ENCODE results near the gene MECP2.
"Not testable (repeated sequence)": the region's sequence is repeated elsewhere in the genome, so short reads cannot be mapped to it uniquely, and the experiment has no call there.

MECP2 gene

GRCh38 chrX:153993079-153993478 lies 104.4 kb downstream of the MECP2 start:
- DNase-seq (ENCODE audit: low spot score) = no peak

DNA sequence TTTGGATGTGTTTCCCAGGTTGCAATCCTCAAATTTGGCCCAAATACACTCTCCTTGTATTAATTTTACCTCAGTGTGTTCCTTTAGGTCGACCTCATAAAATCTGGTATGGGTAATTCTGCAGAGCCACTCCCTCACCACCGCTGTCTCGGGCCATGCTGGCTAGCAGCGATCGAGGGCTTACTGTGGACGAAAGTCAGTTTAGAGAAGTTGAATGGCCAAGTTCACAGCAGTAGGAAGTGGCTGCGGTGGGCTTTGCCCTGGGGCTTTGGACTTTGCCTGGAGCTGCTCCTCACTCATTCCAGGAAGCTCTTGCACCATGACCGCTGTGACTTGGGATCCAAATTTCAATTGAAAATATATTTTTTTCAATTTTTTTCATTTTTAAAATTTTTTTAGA lies 105.3 kb downstream of the MECP2 start:
- DNase-seq (ENCODE audit: low spot score) = no peak

- no peak for DNase-seq (ENCODE audit: low spot score)
These were observed 106.4 kb downstream of the MECP2 start for GRCh38 chrX:153991013-153991580.

GRCh38 chrX:153989973-153990655 lies 107.4 kb downstream of the MECP2 start:
- no peak for DNase-seq (ENCODE audit: low spot score)

DNA sequence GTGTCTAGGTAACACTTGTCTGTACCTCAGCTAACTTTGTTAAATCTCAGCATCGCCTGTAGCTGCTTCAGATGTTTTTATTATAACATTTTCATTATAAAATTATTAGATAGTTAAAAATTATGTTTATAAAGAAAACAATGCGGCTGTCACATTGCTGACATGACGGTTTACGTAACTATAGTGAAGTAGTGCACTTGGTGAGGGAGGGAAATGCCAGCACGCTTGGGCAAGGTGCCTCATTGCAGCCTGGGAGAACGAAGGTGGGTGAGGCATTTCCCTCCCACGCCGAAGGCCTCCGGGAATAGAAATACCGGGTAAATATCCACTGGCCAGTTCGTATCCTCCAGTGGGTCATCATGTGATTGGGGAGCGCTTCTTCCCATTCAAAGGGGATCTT lies 109.0 kb downstream of the MECP2 start:
- DNase-seq (ENCODE audit: low spot score) = no peak

GRCh38 chrX:153984351-153985178 lies 113.0 kb downstream of the MECP2 start:
- DNase-seq (ENCODE audit: low spot score) = no peak

GRCh38 chrX:153983321-153983801 lies 114.2 kb downstream of the MECP2 start:
- DNase-seq (ENCODE audit: low spot score) = no peak

DNA sequence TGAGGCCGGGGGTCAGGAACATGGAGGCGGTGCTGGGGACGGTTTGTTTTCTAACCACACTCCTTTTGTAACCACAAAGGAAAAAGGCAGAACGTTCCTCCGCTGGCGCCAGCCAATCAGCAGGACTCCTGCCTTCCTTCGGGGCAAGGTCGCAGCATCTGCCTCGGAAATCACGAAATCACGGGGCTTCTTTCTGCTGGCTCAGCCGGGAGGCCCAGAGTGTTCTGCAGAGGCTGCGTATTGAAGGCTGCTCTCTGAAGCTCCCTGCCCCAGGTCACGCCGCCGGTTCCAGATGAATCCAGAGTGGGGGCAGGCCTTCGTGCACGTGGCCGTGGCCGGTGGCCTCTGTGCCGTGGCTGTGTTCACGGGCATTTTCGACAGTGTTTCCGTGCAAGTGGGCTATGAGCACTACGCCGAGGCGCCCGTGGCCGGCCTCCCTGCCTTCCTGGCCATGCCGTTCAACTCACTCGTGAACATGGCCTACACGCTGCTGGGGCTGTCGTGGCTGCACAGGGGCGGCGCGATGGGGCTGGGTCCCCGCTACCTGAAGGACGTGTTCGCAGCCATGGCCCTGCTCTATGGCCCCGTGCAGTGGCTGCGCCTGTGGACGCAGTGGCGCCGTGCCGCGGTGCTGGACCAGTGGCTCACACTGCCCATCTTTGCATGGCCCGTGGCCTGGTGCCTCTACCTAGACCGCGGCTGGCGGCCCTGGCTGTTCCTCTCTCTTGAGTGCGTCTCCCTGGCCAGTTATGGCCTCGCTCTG lies 115.6 kb downstream of the MECP2 start:
- DNase-seq (ENCODE audit: low spot score) = no peak

GRCh38 chrX:153981231-153981630 lies 116.3 kb downstream of the MECP2 start:
- no peak for DNase-seq (ENCODE audit: low spot score)

- DNase-seq (ENCODE audit: low spot score) = not testable (repeated sequence)
These were observed 117.1 kb downstream of the MECP2 start for GRCh38 chrX:153980394-153980793.

DNA sequence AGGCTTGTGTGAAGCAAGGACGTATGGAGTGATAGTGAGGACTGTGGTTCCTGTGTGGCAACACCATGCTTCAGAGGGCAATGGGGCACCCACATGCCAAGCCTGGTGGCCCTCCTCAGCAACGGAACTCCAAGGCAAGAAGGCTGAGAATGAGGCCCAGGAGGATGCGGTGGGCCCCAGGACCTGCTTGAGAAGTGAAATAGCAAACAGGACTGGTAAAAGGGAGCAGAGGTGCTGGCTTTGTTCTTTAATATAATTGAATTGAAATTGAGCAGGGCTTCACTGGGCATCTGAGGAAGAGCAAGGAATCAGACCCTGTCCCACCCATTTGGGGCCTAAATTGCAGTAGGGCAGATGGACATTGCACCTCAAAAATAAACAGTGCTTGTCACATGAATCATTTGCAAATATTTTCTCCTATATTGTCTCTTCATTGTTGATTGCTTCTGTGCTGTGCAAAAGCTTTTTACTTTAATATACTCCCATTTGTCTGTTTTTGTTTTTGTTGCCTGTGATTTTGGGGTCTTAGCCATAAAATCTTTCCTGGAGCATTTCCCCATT lies 122.7 kb downstream of the MECP2 start:
- no peak for DNase-seq (ENCODE audit: low spot score)

DNA sequence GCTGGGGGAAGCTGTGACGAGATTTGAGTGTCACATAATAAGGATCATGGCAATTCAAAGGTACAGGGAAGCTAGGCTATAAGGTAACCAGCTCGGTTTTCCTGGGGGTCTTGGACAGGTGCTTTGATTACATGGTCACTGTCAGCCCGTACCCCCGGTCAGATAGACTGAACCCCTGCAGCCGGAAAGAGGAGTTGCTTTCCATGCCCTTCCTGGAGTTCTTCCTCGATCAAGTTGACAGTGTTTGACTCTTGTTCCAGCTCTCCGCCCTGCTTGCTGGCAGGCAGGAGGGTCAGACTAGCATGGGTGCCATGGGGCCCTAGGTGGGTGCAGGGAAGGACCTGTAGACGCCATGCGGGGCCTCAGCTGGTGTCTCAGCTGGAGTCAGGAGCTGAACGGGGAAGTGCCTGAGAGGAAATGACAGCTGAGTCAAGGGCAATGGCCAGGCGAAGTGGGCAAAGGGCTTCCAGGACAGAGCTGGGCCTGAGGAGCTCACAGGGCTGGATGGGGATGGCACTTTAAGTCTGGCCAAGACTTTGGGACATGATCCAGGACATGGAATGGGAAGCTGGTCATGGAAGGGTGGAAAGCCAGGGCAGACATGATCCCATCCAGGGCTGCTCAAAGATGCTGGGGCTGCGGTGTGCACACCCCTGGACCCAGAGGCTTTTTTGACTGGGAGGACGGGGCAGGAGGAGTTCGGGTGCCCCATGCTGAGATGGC lies 123.4 kb downstream of the MECP2 start:
- DNase-seq (ENCODE audit: low spot score) = no peak

DNA sequence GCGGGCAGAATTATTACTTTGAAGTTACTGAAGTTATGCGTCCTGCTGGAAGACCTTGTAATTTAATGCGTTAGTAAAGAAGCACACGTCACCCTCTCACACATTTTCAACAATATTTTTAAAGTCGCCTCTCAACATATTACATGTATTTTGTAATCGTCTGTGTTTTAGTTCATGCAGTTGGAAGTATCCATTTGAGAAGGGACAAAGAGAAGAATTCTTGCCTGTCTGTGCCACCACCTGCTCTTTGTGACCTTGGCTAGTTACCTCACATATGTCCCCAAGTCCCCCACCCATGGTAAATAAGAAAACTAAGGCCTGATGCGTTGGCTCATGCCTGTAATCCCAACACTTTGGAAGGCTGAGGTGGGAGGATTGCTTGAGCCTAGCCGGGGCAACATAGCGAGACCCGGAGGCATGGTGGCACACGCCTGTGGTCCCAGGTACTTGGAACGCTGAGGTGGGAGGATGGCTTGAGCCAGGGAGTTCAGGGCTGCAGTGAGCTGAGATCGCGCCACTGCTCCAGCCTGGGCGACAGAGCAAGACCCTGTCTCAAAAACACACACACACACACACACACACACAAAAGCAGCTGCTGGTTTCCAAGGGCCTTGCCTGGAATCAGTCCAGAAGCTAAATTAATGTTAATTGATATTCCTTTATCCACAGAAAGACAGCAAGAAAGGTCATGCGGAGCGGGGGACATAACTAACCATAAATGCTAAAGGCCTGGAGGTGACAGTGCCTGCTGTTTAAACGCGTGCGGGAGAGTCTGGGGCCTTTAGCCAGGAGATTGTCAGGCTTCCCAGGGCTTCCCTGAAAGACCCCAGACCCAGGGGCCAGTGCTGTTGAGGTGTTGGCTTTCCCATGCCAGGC lies 124.2 kb downstream of the MECP2 start:
- DNase-seq (ENCODE audit: low spot score) = no peak

- peak; percentile 93 for DNase-seq (ENCODE audit: low spot score)
These were observed 125.0 kb downstream of the MECP2 start, which contains the start of gene TMEM187 for GRCh38 chrX:153972368-153973126. Gene TMEM187 (plus strand): TSS chrX:153972754. CDS start chrX:153982063, 9,309 bp downstream.
